ENCODE measurements around the gene GAPVD1.

The GAPVD1 gene

GRCh38 chr9:125413579-125413978 is 152.0 kb downstream of the GAPVD1 start:
- no peak for TF ChIP-seq Cebpa-rat (IDR thresholded peaks at IDR 0.05)
- H3K9ac ChIP-seq: no peak overlapping the region
- H3K4me1 ChIP-seq: peaks cover 17 to 36% (median 23%) of the 10 kb centered on the region in 10 experiments; a peak in 18 of 20 replicates
- peaks cover 0 to 4% (median 0%) of the 10 kb centered on the region in 11 experiments; a peak in 5 of 22 replicates for H3K27me3 ChIP-seq
- H3K36me3 ChIP-seq: no peaks in the 10 kb centered on the region
- no peaks in the 10 kb centered on the region for H3K9me3 ChIP-seq (replicated peaks in 1 of 11)
- no peak overlapping the region for H3K4me3 ChIP-seq
- H4K20me1 ChIP-seq: no peaks in the 10 kb centered on the region
- no peak overlapping the region for H3K27ac ChIP-seq
- peak overlapping the region in 3 of 11 experiments; percentile 12 to 28 (median 17); a peak in 3 of 22 replicates for H3K4me2 ChIP-seq

- TF ChIP-seq Cebpa-rat (IDR thresholded peaks at IDR 0.05): no peak
- H3K4me1 ChIP-seq: peaks cover 7 to 19% (median 14%) of the 10 kb centered on the region in 10 experiments; a peak in 17 of 20 replicates
These were observed 154.2 kb downstream of the GAPVD1 start for GRCh38 chr9:125415583-125416460.

GRCh38 chr9:125416517-125416916 is 154.9 kb downstream of the GAPVD1 start:
- no peaks in the 10 kb centered on the region for H3K27me3 ChIP-seq
- peaks cover under 1 to 12% (median 8%) of the 10 kb centered on the region in 10 experiments; a peak in 12 of 20 replicates for H3K4me1 ChIP-seq
- H3K4me2 ChIP-seq: no peak overlapping the region
- TF ChIP-seq Cebpa-rat (IDR thresholded peaks at IDR 0.05): no peak
- H3K27ac ChIP-seq: no peak overlapping the region
- no peaks in the 10 kb centered on the region for H4K20me1 ChIP-seq
- H3K9me3 ChIP-seq (replicated peaks in 1 of 11): no peaks in the 10 kb centered on the region
- H3K36me3 ChIP-seq: no peaks in the 10 kb centered on the region
- H3K9ac ChIP-seq: no peak overlapping the region
- H3K4me3 ChIP-seq: no peak overlapping the region

More at GRCh38 chr9:125415583-125416460, 154.2 kb downstream of the GAPVD1 start:
- Histone ChIP-seq H3K9ac (no peak overlapping the region), H4K20me1 (no peaks in the 10 kb centered on the region), H3K4me3 (no peak overlapping the region), H3K27me3 (no peaks in the 10 kb centered on the region), H3K36me3 (no peaks in the 10 kb centered on the region), H3K4me2 (no peak overlapping the region), H3K9me3 (replicated peaks in 1 of 11) (no peaks in the 10 kb centered on the region), H3K27ac (no peak overlapping the region)
